Measurements from ENCODE around the gene MAPK11. TPM values are rescaled to one million over a fixed set of nuclear protein-coding genes. Genes with fewer than 3 reads are reported as not detected.

Gene MAPK11
- total and polyA plus RNA-seq, 10 of the 15 experiments (the other 5 are each of a cell fraction or from before 2014, with no cell fraction given): 0.05 to 12.8 (median 3.7) TPM

DNA sequence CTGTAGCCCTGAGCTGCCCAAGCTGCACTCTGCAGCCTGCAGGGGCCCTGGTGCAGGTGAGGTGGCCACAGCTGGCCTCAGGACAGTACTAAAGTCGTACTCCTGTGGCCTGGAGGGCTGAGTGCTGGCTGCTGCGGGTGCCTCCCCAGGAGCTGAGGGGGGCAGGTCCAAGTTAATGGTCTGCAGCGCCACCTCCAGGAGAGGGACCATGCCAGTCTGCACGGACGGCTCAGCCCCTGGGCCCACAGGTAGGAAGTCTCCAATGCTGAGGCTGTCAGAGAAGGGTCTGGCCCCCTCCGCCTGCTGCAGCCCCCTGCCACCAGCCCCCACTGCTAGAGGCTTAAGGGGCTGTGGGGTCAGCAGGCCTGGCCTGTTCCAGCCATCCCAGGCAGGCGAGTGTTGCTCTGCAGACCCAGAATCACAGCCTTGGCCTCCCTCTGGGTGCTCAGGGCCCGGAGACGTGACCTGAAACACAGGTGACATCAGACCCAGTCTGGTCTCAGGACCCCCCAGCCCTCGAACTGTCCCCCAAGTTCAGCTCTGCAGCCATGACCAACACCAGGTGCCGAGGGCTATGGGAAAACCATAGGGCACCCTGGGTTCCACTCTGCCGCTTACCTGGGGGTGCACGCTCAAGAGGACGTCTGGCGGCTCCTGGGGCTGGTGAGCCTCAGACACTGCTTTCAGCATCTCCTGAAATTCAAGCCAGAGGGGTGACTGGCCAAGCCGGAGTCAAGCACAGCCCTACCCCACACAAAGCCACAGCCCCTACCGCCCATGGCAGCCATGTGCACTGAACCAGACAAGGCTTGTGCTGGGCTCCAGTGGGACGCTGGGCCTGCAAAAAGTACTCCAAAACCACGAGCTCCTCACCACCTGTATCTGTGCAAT is 48.5 kb downstream of the MAPK11 start:
- FAIRE-seq (no peak), DNase-seq (ENCODE audit: low read depth, low spot score) (no peak), ATAC-seq (no peak)
- no peak overlapping the region for H2AFZ ChIP-seq (ENCODE audit: control insufficient read depth, low read depth, low read length)
- RAD21 ChIA-PET (ENCODE audit: unreplicated experiment): interaction anchor here (0.6 to 0.8 kb wide), 2 partner anchors 11 to 119 kb away, joined by 3 read pairs; no protein-coding TSS in a partner anchor
- no peak overlapping the region for H3K9ac ChIP-seq (ENCODE audit: control insufficient read depth, insufficient read depth, low read length)
- H3K27ac ChIP-seq (ENCODE audit: control insufficient read depth, insufficient read depth): no peak overlapping the region
- CTCF ChIA-PET: interaction anchor here (0.7 kb wide), 1 partner anchor 73 kb away, joined by 3 read pairs; no protein-coding TSS in a partner anchor
- WGBS (ENCODE audit: insufficient coverage, insufficient replicate concordance, low lambda C conversion rate, missing lambda C conversion rate): 82% methylated on average over 19 of the region's 19 CpGs
- peaks cover 9 to 61% of the 10 kb centered on the region in 2 experiments; a peak in 3 of 4 replicates for H3K36me3 ChIP-seq (ENCODE audit: control insufficient read depth in 2 of 2, insufficient read depth in 2 of 2, low read length in 1 of 2)
- no peaks in the 10 kb centered on the region for H3K4me1 ChIP-seq (ENCODE audit: control insufficient read depth, insufficient read depth, low read length)
- BruUV-seq (replicated peaks): no TSS peak
- intact Hi-C loops (cut with micrococcal nuclease; ENCODE audit: unreplicated experiment): no loop called here
- no peaks in the 10 kb centered on the region for H3K79me2 ChIP-seq (ENCODE audit: control insufficient read depth, insufficient read depth, low read length)
- no peaks in the 10 kb centered on the region for H4K20me1 ChIP-seq (ENCODE audit: control insufficient read depth, insufficient read depth)
- no peak overlapping the region for H3K4me2 ChIP-seq (ENCODE audit: control insufficient read depth, insufficient read depth)
- H3K4me3 ChIP-seq: no peak overlapping the region
- SMC1A ChIA-PET (ENCODE audit: uncharacterized antibody, unreplicated experiment): no interaction called here
- TF ChIP-seq, protein P1, sequence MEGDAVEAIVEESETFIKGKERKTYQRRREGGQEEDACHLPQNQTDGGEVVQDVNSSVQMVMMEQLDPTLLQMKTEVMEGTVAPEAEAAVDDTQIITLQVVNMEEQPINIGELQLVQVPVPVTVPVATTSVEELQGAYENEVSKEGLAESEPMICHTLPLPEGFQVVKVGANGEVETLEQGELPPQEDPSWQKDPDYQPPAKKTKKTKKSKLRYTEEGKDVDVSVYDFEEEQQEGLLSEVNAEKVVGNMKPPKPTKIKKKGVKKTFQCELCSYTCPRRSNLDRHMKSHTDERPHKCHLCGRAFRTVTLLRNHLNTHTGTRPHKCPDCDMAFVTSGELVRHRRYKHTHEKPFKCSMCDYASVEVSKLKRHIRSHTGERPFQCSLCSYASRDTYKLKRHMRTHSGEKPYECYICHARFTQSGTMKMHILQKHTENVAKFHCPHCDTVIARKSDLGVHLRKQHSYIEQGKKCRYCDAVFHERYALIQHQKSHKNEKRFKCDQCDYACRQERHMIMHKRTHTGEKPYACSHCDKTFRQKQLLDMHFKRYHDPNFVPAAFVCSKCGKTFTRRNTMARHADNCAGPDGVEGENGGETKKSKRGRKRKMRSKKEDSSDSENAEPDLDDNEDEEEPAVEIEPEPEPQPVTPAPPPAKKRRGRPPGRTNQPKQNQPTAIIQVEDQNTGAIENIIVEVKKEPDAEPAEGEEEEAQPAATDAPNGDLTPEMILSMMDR (IDR thresholded peaks at IDR 0.05 in 2 of 3, conservative IDR thresholded peaks at IDR 0.05 in 1 of 3; ENCODE audit: control insufficient read depth in 2 of 3, extremely low read depth in 1 of 3, insufficient read depth in 1 of 3, low read depth in 3 of 3, low read length in 3 of 3): peak in 1 of 3 experiments; percentile 14; a peak in 1 of 6 replicates
- TF ChIP-seq RAD21 (IDR thresholded peaks at IDR 0.05; ENCODE audit: insufficient read depth, low read depth, low read length) (0 out of 2 replicates have a peak, but pooled peaks have one; percentile 5), CBFB (IDR thresholded peaks at IDR 0.05; ENCODE audit: low read depth) (no peak)
- in situ Hi-C loops (cut with MboI): no loop called here
- H3K27me3 ChIP-seq (replicated peaks in 1 of 2; ENCODE audit: control insufficient read depth in 2 of 2, insufficient read depth in 2 of 2, low read length in 1 of 2): no peaks in the 10 kb centered on the region
- H3K9me3 ChIP-seq (replicated peaks; ENCODE audit: control insufficient read depth, insufficient read depth, low read length): no peaks in the 10 kb centered on the region
- POLR2A ChIA-PET: interaction anchor here (0.7 kb wide), 1 partner anchor 487 kb away, joined by 4 read pairs; no protein-coding TSS in a partner anchor

Data from GM12878 (cell line).